Upper lobe of right lung (tissue), 1 donor: ENCODE data around the gene FTL. TPM values are rescaled to one million over a fixed set of nuclear protein-coding genes. Genes with fewer than 3 reads are reported as not detected.
A peak's percentile ranks its signal among the peaks of the same experiment; 100 is the strongest.

Experiments
- ATAC-seq: fragments of 200-7000 bp; cut with Tn5 transposase; one replicate; pipeline ENCODE4 v1.9.1; 2020; ENCODE audit warnings: mild to moderate bottlenecking, moderate library complexity
- DNase-seq: peaks from one replicate; pipeline ENCODE4 v3.0.0-alpha.2; 2020
- H3K27ac ChIP-seq: fragments of 200-600 bp; one replicate; pipeline ENCODE4 v1.8.0; 2022
- H3K27me3 ChIP-seq: fragments of 200-600 bp; one replicate; pipeline ENCODE4 v1.8.0; 2022; ENCODE audit warnings: mild to moderate bottlenecking
- H3K36me3 ChIP-seq: fragments of 200-600 bp; one replicate; pipeline ENCODE4 v1.8.0; 2022
- H3K4me1 ChIP-seq: fragments of 200-600 bp; one replicate; pipeline ENCODE4 v1.8.0; 2022
- H3K4me3 ChIP-seq: fragments of 200-600 bp; one replicate; pipeline ENCODE4 v1.8.0; 2022; ENCODE audit warnings: mild to moderate bottlenecking
- H3K9me3 ChIP-seq: fragments of 200-600 bp; one replicate; pipeline ENCODE4 v1.8.0; 2022
- intact Hi-C: fragments of 100-400 bp; cut with DNase I; formaldehyde crosslinking; loops from one replicate; pipeline ENCODE4 v1.11.0; 2022
- total RNA-seq: library from RNA; stranded (reverse); fragmentation: NEBNext Ultra II Directional; extraction: Animal tissue kit (Norgen Biotek cat#: 25700); gene quantifications from one replicate; pipeline ENCODE4 v1.2.1, GENCODE V29; 2021
- TF ChIP-seq, protein P1 (sequence below): fragments of 200-600 bp; IDR thresholded peaks from one replicate; pipeline ENCODE4 v1.8.0; 2022; ENCODE audit warnings: antibody characterized with exemption
- donor health status: DM: no; HTN: yes; CAD: no; lungs with severe emphysema.

Gene FTL
- total RNA-seq, 1 donor from 2014 or later, result 7,346 TPM

DNA sequence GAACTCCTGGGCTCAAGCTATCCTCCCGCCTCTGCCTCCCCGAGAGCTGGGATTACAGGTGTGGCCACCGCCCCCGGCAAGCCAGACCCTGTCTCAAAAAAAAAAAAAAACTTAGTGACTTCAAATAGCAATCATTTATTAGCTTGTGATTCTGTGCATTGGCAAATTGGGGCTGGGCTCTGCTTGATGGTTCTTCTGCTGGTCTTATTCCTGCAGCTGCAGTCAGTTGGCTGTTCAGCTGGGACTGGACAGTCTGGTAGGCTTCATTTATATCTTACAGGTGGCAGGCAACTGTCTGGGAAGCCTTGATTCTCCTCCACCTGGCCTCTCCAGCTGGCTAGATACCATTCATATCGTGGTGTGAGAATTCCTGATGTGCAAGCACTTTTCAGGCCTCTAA, 24.2 kb upstream of the FTL start:
- Histone ChIP-seq H3K4me3 (no peak overlapping the region), H3K27ac (no peak overlapping the region), H3K36me3 (no peaks in the 10 kb centered on the region), H3K9me3 (no peaks in the 10 kb centered on the region), H3K4me1 (no peaks in the 10 kb centered on the region), H3K27me3 (no peaks in the 10 kb centered on the region)
- TF ChIP-seq, protein P1, sequence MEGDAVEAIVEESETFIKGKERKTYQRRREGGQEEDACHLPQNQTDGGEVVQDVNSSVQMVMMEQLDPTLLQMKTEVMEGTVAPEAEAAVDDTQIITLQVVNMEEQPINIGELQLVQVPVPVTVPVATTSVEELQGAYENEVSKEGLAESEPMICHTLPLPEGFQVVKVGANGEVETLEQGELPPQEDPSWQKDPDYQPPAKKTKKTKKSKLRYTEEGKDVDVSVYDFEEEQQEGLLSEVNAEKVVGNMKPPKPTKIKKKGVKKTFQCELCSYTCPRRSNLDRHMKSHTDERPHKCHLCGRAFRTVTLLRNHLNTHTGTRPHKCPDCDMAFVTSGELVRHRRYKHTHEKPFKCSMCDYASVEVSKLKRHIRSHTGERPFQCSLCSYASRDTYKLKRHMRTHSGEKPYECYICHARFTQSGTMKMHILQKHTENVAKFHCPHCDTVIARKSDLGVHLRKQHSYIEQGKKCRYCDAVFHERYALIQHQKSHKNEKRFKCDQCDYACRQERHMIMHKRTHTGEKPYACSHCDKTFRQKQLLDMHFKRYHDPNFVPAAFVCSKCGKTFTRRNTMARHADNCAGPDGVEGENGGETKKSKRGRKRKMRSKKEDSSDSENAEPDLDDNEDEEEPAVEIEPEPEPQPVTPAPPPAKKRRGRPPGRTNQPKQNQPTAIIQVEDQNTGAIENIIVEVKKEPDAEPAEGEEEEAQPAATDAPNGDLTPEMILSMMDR, result no peak
- DNase-seq (no peak), ATAC-seq (no peak)
- intact Hi-C loops, result no loop called here

DNA sequence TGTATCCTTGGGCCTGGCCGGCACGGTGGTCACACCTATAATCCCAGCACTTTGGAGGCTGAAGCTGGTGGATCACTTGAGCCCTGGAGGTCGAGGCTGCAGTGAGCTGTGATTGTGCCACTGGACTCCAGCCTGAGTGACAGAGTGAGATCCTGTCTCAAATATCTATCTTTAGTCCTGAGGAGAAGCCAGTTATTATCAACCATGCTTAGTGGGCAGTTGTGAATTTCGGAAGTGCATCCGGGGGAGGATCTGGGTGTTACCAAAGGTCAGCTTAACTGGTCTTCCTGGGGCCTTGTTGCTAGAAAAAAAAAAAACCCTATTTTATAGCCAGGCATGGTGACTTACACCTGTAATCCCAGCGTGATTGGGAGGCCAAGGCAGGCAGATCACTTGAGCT, 22.0 kb upstream of the FTL start:
- no peak overlapping the region for H3K27ac ChIP-seq
- intact Hi-C loops, result no loop called here
- ATAC-seq (no peak), DNase-seq (no peak)
- no peaks in the 10 kb centered on the region for H3K27me3 ChIP-seq
- no peaks in the 10 kb centered on the region for H3K36me3 ChIP-seq
- H3K9me3 ChIP-seq, result no peaks in the 10 kb centered on the region
- TF ChIP-seq, protein P1, result no peak
- no peaks in the 10 kb centered on the region for H3K4me1 ChIP-seq
- H3K4me3 ChIP-seq, result no peak overlapping the region

DNA sequence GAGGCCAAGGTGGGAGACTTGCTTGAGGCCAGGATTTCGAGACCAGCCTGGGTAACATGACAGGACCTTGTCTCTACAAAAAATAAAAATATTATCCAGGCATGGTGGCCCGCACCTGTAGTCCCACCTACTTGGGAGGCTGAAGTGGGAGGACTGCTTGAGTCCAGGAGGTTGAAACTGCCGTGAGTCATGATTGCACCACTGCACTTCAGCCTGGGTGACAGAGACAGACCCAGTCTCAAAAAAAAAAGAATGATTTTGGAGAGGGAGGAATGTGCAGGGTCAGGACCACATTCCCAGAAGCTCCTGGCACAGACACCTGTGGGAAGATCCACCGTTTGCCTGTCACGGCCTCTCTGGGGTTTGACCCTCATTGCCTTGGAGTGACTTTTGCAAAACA, 19.7 kb upstream of the FTL start:
- Histone ChIP-seq H3K4me1 (no peaks in the 10 kb centered on the region), H3K4me3 (no peak overlapping the region), H3K36me3 (no peaks in the 10 kb centered on the region), H3K27me3 (no peaks in the 10 kb centered on the region), H3K27ac (no peak overlapping the region), H3K9me3 (no peaks in the 10 kb centered on the region)
- intact Hi-C loops, result no loop called here
- ATAC-seq, result no peak
- TF ChIP-seq, protein P1, result no peak
- no peak for DNase-seq

DNA sequence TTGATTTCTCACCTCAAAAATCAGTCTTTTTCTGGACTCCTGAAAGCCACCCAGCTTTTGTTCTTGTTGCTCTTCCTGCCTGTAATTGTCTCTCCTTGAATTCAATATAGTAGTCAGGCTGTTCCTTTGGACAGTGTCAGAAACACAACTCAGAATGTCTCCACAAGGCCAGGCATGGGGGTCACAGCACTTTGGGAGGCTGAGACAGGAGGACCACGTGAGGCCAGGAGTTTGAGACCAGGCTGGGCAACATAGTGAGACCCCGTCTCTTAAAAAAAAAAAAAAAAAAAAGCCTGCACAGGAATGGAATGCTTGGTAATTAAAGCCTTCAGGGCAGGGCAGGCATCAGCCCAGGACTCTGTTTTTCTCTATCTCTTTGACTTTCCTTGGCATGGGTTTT, 19.3 kb upstream of the FTL start:
- TF ChIP-seq, protein P1, result no peak
- no peak overlapping the region for H3K4me3 ChIP-seq
- H3K4me1 ChIP-seq, result no peaks in the 10 kb centered on the region
- ATAC-seq, result no peak
- no peak overlapping the region for H3K27ac ChIP-seq
- DNase-seq, result no peak
- no peaks in the 10 kb centered on the region for H3K27me3 ChIP-seq
- no peaks in the 10 kb centered on the region for H3K36me3 ChIP-seq
- intact Hi-C loops, result no loop called here
- H3K9me3 ChIP-seq, result no peaks in the 10 kb centered on the region

DNA sequence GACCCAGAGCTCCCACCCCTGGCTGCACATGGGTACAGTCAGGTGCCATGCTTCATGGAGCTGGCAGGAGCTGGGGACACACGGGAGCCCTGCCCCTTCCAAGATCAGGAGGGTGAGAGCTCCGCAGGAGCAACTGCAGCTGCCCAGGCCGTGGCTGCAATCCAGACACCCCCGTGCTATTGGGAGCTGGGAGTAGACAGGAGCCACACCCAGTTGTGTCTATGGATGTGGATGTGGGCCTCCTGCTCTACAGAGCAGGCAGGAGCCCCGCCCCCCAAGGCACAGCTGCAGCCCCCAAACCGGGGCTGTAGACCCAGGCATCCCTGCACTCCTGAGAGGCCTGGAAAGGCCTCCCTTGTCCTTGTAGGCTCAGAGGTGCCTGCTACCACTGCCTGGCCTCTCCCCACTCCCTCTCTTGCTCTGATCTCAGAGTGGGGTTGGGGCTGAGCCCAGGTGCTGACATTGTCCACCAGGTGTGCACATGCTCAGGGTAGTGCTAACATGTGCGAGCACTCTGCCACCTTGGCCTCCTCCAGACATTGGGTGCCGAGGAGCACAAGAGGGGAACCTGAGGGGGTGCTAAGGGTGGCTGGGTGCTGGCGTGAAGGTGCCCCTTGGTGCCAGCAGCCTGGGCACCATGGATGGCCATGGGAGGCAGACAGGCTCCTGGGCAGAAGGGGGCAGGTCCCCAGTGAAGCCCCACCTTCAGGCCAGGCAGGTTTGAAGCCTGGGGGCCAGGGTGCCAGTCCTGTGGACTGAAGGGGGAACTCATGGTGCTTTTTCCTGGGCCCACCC, 18.4 kb upstream of the FTL start:
- no peaks in the 10 kb centered on the region for H3K4me1 ChIP-seq
- no peak overlapping the region for H3K27ac ChIP-seq
- no peak overlapping the region for H3K4me3 ChIP-seq
- no peaks in the 10 kb centered on the region for H3K36me3 ChIP-seq
- H3K9me3 ChIP-seq, result no peaks in the 10 kb centered on the region
- DNase-seq (no peak), ATAC-seq (peak; percentile 16)
- TF ChIP-seq, protein P1, result no peak
- intact Hi-C loops, result no loop called here
- no peaks in the 10 kb centered on the region for H3K27me3 ChIP-seq

DNA sequence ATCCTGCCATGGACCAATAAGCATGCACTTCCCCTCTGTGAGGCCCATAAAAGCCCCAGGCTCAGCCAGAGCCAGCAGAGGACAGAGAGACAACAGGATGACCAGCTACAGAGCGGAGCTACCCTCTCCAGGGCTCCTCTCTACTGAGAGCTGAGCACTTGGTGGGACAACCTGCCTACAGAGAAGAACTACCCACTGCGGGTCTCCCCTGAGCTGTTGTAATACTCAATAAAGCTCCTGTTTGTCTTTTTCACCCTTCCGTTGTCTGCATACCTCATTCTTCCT, 17.9 kb upstream of the FTL start:
- Histone ChIP-seq H3K36me3 (no peaks in the 10 kb centered on the region), H3K27me3 (no peaks in the 10 kb centered on the region), H3K4me3 (no peak overlapping the region), H3K4me1 (no peaks in the 10 kb centered on the region), H3K27ac (no peak overlapping the region), H3K9me3 (no peaks in the 10 kb centered on the region)
- ATAC-seq (no peak), DNase-seq (no peak)
- TF ChIP-seq, protein P1, result no peak
- intact Hi-C loops, result no loop called here
